HepG2 (cell line): ENCODE data around the gene RPS8.
"Not testable (repeated sequence)": the region's sequence is repeated elsewhere in the genome, so short reads cannot be mapped to it uniquely, and the experiment has no call there.

Experiments used
- CREM ChIP-seq, 2 experiments: sonication (generic) in 1 of 2; formaldehyde crosslinking in 1 of 2; IDR thresholded peaks; 2 replicates each; pipeline versions ENCODE4 v1.4.0 to v1.6.1; 2016 to 2020; ENCODE audit warnings: antibody characterized with exemption in 1 of 2, mild to moderate bottlenecking in 1 of 2, missing genetic modification reagents in 1 of 2
- FOXK2 ChIP-seq: fragments of 450-650 bp; IDR thresholded peaks from 2 replicates; pipeline ENCODE4 v1.6.1; 2016
- GABPA ChIP-seq, 2 experiments: IDR thresholded peaks; 2 replicates each; pipeline ENCODE4 v1.6.1; 2011 to 2016; ENCODE audit warnings: low read depth in 2 of 2, low read length in 1 of 2, missing biosample characterization in 1 of 2, missing genetic modification characterization in 1 of 2
- NCOA5 ChIP-seq: sonication (generic); formaldehyde crosslinking; IDR thresholded peaks from 2 replicates; pipeline ENCODE4 v1.4.0; 2020; ENCODE audit warnings: missing genetic modification reagents
- NFE2 ChIP-seq: sonication (generic); formaldehyde crosslinking; IDR thresholded peaks from 2 replicates; pipeline ENCODE4 v1.4.0; 2020; ENCODE audit warnings: missing genetic modification reagents
- RXRB ChIP-seq: IDR thresholded peaks from 2 replicates; pipeline ENCODE4 v1.6.1; 2016; ENCODE audit warnings: borderline replicate concordance, missing genetic modification reagents, missing compliant biosample characterization
- TCF12 ChIP-seq, 2 experiments: fragments of 450-650 bp in 1 of 2; sonication (generic) in 1 of 2; formaldehyde crosslinking in 1 of 2; IDR thresholded peaks; 2 replicates each; pipeline versions ENCODE4 v1.6.1 to v1.8.0; 2017 to 2022; ENCODE audit warnings: antibody characterized with exemption in 1 of 2, mild to moderate bottlenecking in 1 of 2, missing genetic modification reagents in 1 of 2, moderate library complexity in 1 of 2
- ZNF180 ChIP-seq: sonication (generic); formaldehyde crosslinking; IDR thresholded peaks from 2 replicates; pipeline ENCODE4 v1.4.0; 2020; ENCODE audit warnings: low read depth, missing genetic modification reagents, borderline replicate concordance
- ZNF850 ChIP-seq: sonication (generic); formaldehyde crosslinking; conservative IDR thresholded peaks from 2 replicates; pipeline ENCODE4 v1.9.0; 2021; ENCODE audit warnings: mild to moderate bottlenecking, missing genetic modification reagents
- TF ChIP-seq, protein P1 (sequence below): IDR thresholded peaks from 2 replicates; pipeline ENCODE4 v1.6.1; 2016; ENCODE audit warnings: mild to moderate bottlenecking, missing biosample characterization, missing genetic modification reagents
- TF ChIP-seq, protein P2 (sequence below): sonication (generic); formaldehyde crosslinking; IDR thresholded peaks from 2 replicates; pipeline ENCODE4 v1.4.0; 2020; ENCODE audit warnings: mild to moderate bottlenecking, low read depth, missing genetic modification reagents
- TF ChIP-seq, protein P3 (sequence below): sonication (generic); formaldehyde crosslinking; IDR thresholded peaks from 2 replicates; pipeline ENCODE4 v1.9.0; 2022; ENCODE audit warnings: missing genetic modification reagents, mild to moderate bottlenecking, borderline replicate concordance

DNA sequence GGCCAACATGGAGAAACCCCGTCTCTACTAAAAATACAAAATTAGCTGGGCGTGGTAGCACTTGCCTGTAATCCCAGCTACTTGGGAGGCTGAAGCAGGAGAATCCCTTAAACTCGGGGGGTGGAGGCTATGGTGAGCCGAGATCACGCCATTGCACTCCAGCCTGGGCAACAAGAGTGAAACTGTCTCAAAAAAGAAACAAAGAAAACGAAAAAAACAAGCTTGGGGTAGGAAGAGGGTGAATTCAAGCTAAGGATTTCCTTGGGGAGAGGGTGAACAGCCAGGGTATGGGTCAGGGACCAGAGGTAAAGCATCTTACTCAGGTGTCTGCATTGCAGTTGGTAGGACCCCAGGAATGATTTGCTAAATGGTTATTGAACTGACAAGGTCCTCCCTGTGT, 8.9 kb upstream of the RPS8 start:
- TF ChIP-seq, protein P1, sequence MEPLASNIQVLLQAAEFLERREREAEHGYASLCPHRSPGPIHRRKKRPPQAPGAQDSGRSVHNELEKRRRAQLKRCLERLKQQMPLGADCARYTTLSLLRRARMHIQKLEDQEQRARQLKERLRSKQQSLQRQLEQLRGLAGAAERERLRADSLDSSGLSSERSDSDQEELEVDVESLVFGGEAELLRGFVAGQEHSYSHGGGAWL (CRISPR knock-in tag): not testable (repeated sequence)
- TF ChIP-seq, protein P2, sequence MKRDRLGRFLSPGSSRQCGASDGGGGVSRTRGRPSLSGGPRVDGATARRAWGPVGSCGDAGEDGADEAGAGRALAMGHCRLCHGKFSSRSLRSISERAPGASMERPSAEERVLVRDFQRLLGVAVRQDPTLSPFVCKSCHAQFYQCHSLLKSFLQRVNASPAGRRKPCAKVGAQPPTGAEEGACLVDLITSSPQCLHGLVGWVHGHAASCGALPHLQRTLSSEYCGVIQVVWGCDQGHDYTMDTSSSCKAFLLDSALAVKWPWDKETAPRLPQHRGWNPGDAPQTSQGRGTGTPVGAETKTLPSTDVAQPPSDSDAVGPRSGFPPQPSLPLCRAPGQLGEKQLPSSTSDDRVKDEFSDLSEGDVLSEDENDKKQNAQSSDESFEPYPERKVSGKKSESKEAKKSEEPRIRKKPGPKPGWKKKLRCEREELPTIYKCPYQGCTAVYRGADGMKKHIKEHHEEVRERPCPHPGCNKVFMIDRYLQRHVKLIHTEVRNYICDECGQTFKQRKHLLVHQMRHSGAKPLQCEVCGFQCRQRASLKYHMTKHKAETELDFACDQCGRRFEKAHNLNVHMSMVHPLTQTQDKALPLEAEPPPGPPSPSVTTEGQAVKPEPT (CRISPR knock-in tag): not testable (repeated sequence)
- not testable (repeated sequence) for TF ChIP-seq FOXK2; ZNF850 (CRISPR knock-in tag); GABPA (IDR thresholded peaks at IDR 0.05; ENCODE audit: low read depth, low read length); GABPA (CRISPR knock-in tag; IDR thresholded peaks at IDR 0.05; ENCODE audit: low read depth); CREM (IDR thresholded peaks at IDR 0.05); CREM (CRISPR knock-in tag; IDR thresholded peaks at IDR 0.05); ZNF180 (CRISPR knock-in tag); NCOA5 (CRISPR knock-in tag); TCF12 (IDR thresholded peaks at IDR 0.05); TCF12 (CRISPR knock-in tag; IDR thresholded peaks at IDR 0.05); NFE2 (CRISPR knock-in tag); RXRB
- TF ChIP-seq, protein P3, sequence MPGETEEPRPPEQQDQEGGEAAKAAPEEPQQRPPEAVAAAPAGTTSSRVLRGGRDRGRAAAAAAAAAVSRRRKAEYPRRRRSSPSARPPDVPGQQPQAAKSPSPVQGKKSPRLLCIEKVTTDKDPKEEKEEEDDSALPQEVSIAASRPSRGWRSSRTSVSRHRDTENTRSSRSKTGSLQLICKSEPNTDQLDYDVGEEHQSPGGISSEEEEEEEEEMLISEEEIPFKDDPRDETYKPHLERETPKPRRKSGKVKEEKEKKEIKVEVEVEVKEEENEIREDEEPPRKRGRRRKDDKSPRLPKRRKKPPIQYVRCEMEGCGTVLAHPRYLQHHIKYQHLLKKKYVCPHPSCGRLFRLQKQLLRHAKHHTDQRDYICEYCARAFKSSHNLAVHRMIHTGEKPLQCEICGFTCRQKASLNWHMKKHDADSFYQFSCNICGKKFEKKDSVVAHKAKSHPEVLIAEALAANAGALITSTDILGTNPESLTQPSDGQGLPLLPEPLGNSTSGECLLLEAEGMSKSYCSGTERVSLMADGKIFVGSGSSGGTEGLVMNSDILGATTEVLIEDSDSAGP: not testable (repeated sequence)
